GM12878 (cell line): Measurements from ENCODE around the gene SPHK2. TPM values are rescaled to one million over a fixed set of nuclear protein-coding genes. Genes with fewer than 3 reads are reported as not detected.

Experiments
- ATAC-seq: fragments of 200-7000 bp; cut with Tn5 transposase; 3 replicates; pipeline ENCODE4 v1.9.1; 2020; ENCODE audit warnings: mild to moderate bottlenecking, moderate library complexity
- BruUV-seq: library from RNA; stranded (reverse); fragments of 400-500 nt; replicated peaks from 2 replicates; lab custom pipeline; 2021; lab: Mats Ljungman, UMichigan
- CTCF ChIA-PET: fragments of 300-600 bp; sonication (Branson Sonifier 250); formaldehyde crosslinking; extraction: SDS; loops from one replicate; lab custom pipeline; 2021; ENCODE audit warnings: inconsistent platforms; lab: Yijun Ruan, JAX
- POLR2A ChIA-PET: fragments of 350-600 bp; formaldehyde crosslinking; extraction: SDS; loops from one replicate; lab custom pipeline; 2021; ENCODE audit warnings: inconsistent platforms; lab: Charles Lee
- RAD21 ChIA-PET: fragments of 300-600 bp; sonication (Branson Sonifier 250); formaldehyde crosslinking; loops from one replicate; lab custom pipeline; 2023; ENCODE audit warnings: antibody characterized with exemption; ENCODE audit not compliant: unreplicated experiment; lab: Charles Lee
- SMC1A ChIA-PET: fragments of 300-600 bp; sonication (Branson Sonifier 250); formaldehyde crosslinking; loops from one replicate; lab custom pipeline; 2023; ENCODE audit not compliant: unreplicated experiment, uncharacterized antibody; lab: Charles Lee
- DNase-seq: peaks from one replicate; pipeline ENCODE4 v3.0.0-alpha.2; 2011; ENCODE audit warnings: low read depth, low spot score
- FAIRE-seq: peaks from 3 replicates; lab custom pipeline; 2011; peaks lifted over from hg19 to GRCh38; lab: Jason Lieb, UNC
- H2AFZ ChIP-seq: 2 replicates; pipeline ENCODE4 v1.6.0; 2011; ENCODE audit warnings: low read depth, low read length, control low read depth; ENCODE audit not compliant: control insufficient read depth
- H3K27ac ChIP-seq: 2 replicates; pipeline ENCODE4 v1.5.1; 2011; ENCODE audit warnings: control low read depth; ENCODE audit not compliant: control insufficient read depth, insufficient read depth
- H3K27me3 ChIP-seq, 2 experiments: replicated peaks in 1 of 2; 2 replicates each; pipeline versions ENCODE4 v1.6.0 to v1.6.1; 2011; ENCODE audit warnings: low read length in 1 of 2; ENCODE audit not compliant: control insufficient read depth in 2 of 2, insufficient read depth in 2 of 2
- H3K36me3 ChIP-seq, 2 experiments: 2 replicates each; pipeline ENCODE4 v1.5.1; 2011; ENCODE audit warnings: low read length in 1 of 2; ENCODE audit not compliant: control insufficient read depth in 2 of 2, insufficient read depth in 2 of 2
- H3K4me1 ChIP-seq: 2 replicates; pipeline ENCODE4 v1.6.1; 2011; ENCODE audit warnings: mild to moderate bottlenecking, low read length, moderate library complexity, mixed read lengths; ENCODE audit not compliant: control insufficient read depth, insufficient read depth
- H3K4me2 ChIP-seq: 2 replicates; pipeline ENCODE4 v1.6.0; 2011; ENCODE audit warnings: control low read depth; ENCODE audit not compliant: control insufficient read depth, insufficient read depth
- H3K4me3 ChIP-seq: fragments of 200-600 bp; sonication (generic); 2 replicates; pipeline ENCODE4 v1.5.1; 2016
- H3K79me2 ChIP-seq: 2 replicates; pipeline ENCODE4 v1.6.0; 2011; ENCODE audit warnings: low read length; ENCODE audit not compliant: control insufficient read depth, insufficient read depth
- H3K9ac ChIP-seq: 2 replicates; pipeline ENCODE4 v1.8.0; 2011; ENCODE audit warnings: low read length, control low read depth, mixed read lengths; ENCODE audit not compliant: control insufficient read depth, insufficient read depth
- H3K9me3 ChIP-seq: replicated peaks from 3 replicates; pipeline ENCODE4 v1.5.1; 2011; ENCODE audit warnings: mild to moderate bottlenecking, low read length; ENCODE audit not compliant: control insufficient read depth, insufficient read depth
- H4K20me1 ChIP-seq: 2 replicates; pipeline ENCODE4 v1.6.0; 2011; ENCODE audit not compliant: control insufficient read depth, insufficient read depth
- CREB1 ChIP-seq: IDR thresholded peaks from 2 replicates; pipeline ENCODE4 v1.6.1; 2012; ENCODE audit warnings: low read depth, mild to moderate bottlenecking, inconsistent platforms
- CREM ChIP-seq: IDR thresholded peaks from 2 replicates; pipeline ENCODE4 v1.6.1; 2014; ENCODE audit warnings: antibody characterized with exemption, low read depth
- DPF2 ChIP-seq: fragments of 450-650 bp; IDR thresholded peaks from 2 replicates; pipeline ENCODE4 v1.6.1; 2017; ENCODE audit warnings: mild to moderate bottlenecking
- TCF12 ChIP-seq: IDR thresholded peaks from 2 replicates; pipeline ENCODE4 v1.6.1; 2011; ENCODE audit warnings: low read depth, mild to moderate bottlenecking, low read length
- WGBS: methylation state at CpG from one replicate; pipeline ENCODE4 v1.1.6; 2016; ENCODE audit warnings: low lambda C conversion rate; ENCODE audit not compliant: insufficient replicate concordance, insufficient coverage; ENCODE audit errors: missing lambda C conversion rate; 5-methylcytosine and 5-hydroxymethylcytosine counted together
- in situ Hi-C: fragments of 300-500 bp; cut with MboI; formaldehyde crosslinking; loops from 9 replicates; pipeline ENCODE4 v1.14.3; 2018; ENCODE audit warnings: mixed read lengths
- intact Hi-C: fragments of 100-400 bp; cut with micrococcal nuclease; formaldehyde crosslinking; loops from one replicate; pipeline ENCODE4 v1.14.2; 2022; ENCODE audit not compliant: unreplicated experiment
- polyA plus RNA-seq, 11 experiments: library from polyadenylated mRNA; depleted of rRNA in 4 of 11; unstranded in 6 of 11; stranded (reverse) in 5 of 11; fragments of >200 nt; fragmentation: Nextera tagmentation in 4 of 11; fragmentation: Illumina TruSeq in 1 of 11; extraction: Ambion mirVana in 4 of 11; extraction: Trizol in 1 of 11; gene quantifications; 1 replicate in 1 of 11; 2 replicates in 10 of 11; pipeline versions ENCODE4 v1.2.1 to v1.2.3, GENCODE V29; 2011 to 2016; ENCODE audit warnings: inconsistent platforms in 2 of 11, missing spikeins in 2 of 11, low read depth in 1 of 11
- total RNA-seq, 4 experiments: library from RNA; depleted of rRNA in 3 of 4; stranded (reverse); fragments of >200 nt in 3 of 4; fragmentation: Illumina TruSeq in 1 of 4; extraction: Trizol in 1 of 4; gene quantifications; 2 replicates each; pipeline versions ENCODE4 v1.2.1 to v1.2.3, GENCODE V29; 2013 to 2021

Gene SPHK2
- total and polyA plus RNA-seq, 10 of the 15 experiments (the other 5 are each of a cell fraction or from before 2014, with no cell fraction given) = 0.37 to 40.5 (median 11.2) TPM

DNA sequence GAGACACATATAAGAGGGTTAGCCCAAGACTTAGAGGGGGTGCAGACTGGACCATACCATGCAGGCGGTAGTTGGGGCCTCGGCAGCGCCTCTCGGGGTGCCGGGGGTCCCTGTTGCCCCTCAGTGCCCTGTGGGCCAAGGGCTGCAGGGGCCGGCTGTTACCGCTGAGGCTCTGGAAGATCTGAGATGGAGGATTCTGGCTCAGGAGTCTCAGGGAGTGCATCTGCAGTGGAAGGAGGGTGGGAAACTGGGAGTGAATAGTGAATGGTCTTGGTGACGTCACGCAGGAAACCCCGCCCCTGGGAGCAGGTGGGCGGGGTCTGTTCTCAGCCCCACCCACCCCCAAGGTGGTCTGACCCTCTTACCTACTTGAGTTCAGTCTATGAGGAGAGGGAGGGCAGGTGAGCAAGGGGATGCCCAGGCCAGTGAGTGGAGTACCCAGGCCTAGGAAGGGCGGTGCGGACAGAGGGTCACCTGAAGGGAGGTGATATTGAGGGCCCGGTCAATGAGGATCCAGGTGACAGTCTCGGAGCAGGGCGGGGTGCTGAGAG is 19.6 kb downstream of the SPHK2 start:
- no peaks in the 10 kb centered on the region for H3K36me3 ChIP-seq
- in situ Hi-C loops = loop anchor here (25.0 kb wide), 1 partner anchor 1248 kb away; the partner anchor contains the start of genes AKT1S1, IL4I1 and TBC1D17
- no peaks in the 10 kb centered on the region for H3K27me3 ChIP-seq
- WGBS = 84% methylated on average over 14 of the region's 16 CpGs
- H4K20me1 ChIP-seq = no peaks in the 10 kb centered on the region
- peak overlapping the region; percentile 72; the same call in 1 of the 2 replicates for H3K9ac ChIP-seq
- POLR2A ChIA-PET = interaction anchor here (0.6 to 1.7 kb wide), 2 partner anchors 19 to 20 kb away, joined by 3 to 5 read pairs; partner anchors contain the start of genes RPL18 and SPHK2
- peaks cover 18% of the 10 kb centered on the region for H3K4me1 ChIP-seq
- BruUV-seq = no TSS peak
- no peak for FAIRE-seq
- DNase-seq = no peak
- no peak overlapping the region for H3K4me3 ChIP-seq
- no peak for ATAC-seq
- RAD21 ChIA-PET = no interaction called here
- CTCF ChIA-PET = interaction anchor here (1.1 to 1.2 kb wide), 2 partner anchors 36 to 156 kb away, joined by 3 read pairs; no protein-coding TSS in a partner anchor
- H3K27ac ChIP-seq = peak overlapping the region; percentile 93
- peak overlapping the region; percentile 91 for H3K4me2 ChIP-seq
- H2AFZ ChIP-seq = peak overlapping the region; percentile 97
- intact Hi-C loops = loop anchor here (10.0 kb wide), 1 partner anchor 326 kb away; the partner anchor contains the start of gene FTL
- H3K9me3 ChIP-seq = no peaks in the 10 kb centered on the region
- TF ChIP-seq TCF12 (no peak), CREM (peak; percentile 27; the same call in 1 of the 2 replicates), DPF2 (0 out of 2 replicates have a peak, but pooled peaks have one; percentile 12), CREB1 (0 out of 2 replicates have a peak, but pooled peaks have one; percentile 53)
- SMC1A ChIA-PET = no interaction called here
- peaks cover 3% of the 10 kb centered on the region for H3K79me2 ChIP-seq
